DMS79 treated with DMSO at 0.1 percent for 48 hours (cell line): ENCODE measurements around the gene RXFP3.
"Not testable (repeated sequence)": the region's sequence is repeated elsewhere in the genome, so short reads cannot be mapped to it uniquely, and the experiment has no call there.

Experiments
- DNase-seq: peaks from one replicate; lab custom pipeline; 2025; lab: John Stamatoyannopoulos, UW

Gene RXFP3

GRCh38 chr5:33936381-33937016 lies at the start of gene RXFP3:
TSS of gene RXFP3 (plus strand) at chr5:33936386. CDS start at chr5:33936741, 355 bp downstream.
- no peak for DNase-seq

GRCh38 chr5:33887268-33887667 lies 48.9 kb upstream of the RXFP3 start:
- DNase-seq = no peak

GRCh38 chr5:33888587-33888986 lies 47.6 kb upstream of the RXFP3 start:
- no peak for DNase-seq

- no peak for DNase-seq
Measured at GRCh38 chr5:33890131-33891032, 45.8 kb upstream of the RXFP3 start.

GRCh38 chr5:33891446-33891787 lies 44.8 kb upstream of the RXFP3 start:
- DNase-seq = no peak

- no peak for DNase-seq
Measured at GRCh38 chr5:33891788-33892619, 44.2 kb upstream of the RXFP3 start, which contains the start of gene ADAMTS12. TSS of gene ADAMTS12 (minus strand) at chr5:33891990. CDS start at chr5:33891856, 134 bp downstream.

GRCh38 chr5:33892620-33893137 lies 43.5 kb upstream of the RXFP3 start:
- DNase-seq = peak; percentile 1

- DNase-seq = no peak
Measured at GRCh38 chr5:33894566-33894965, 41.6 kb upstream of the RXFP3 start.

- DNase-seq = no peak
Measured at GRCh38 chr5:33901156-33901555, 35.0 kb upstream of the RXFP3 start.

- DNase-seq = no peak
Measured at GRCh38 chr5:33903118-33903517, 33.1 kb upstream of the RXFP3 start.

- DNase-seq = no peak
Measured at GRCh38 chr5:33905381-33905780, 30.8 kb upstream of the RXFP3 start.

GRCh38 chr5:33906248-33906647 lies 29.9 kb upstream of the RXFP3 start:
- not testable (repeated sequence) for DNase-seq

- not testable (repeated sequence) for DNase-seq
Measured at GRCh38 chr5:33914844-33915243, 21.3 kb upstream of the RXFP3 start.

GRCh38 chr5:33921002-33921401 lies 15.2 kb upstream of the RXFP3 start:
- no peak for DNase-seq

- no peak for DNase-seq
Measured at GRCh38 chr5:33925278-33925677, 10.9 kb upstream of the RXFP3 start.

GRCh38 chr5:33927685-33928084 lies 8.5 kb upstream of the RXFP3 start:
- no peak for DNase-seq

GRCh38 chr5:33928283-33928682 lies 7.9 kb upstream of the RXFP3 start:
- no peak for DNase-seq

- no peak for DNase-seq
Measured at GRCh38 chr5:33929925-33930690, 6.1 kb upstream of the RXFP3 start.

GRCh38 chr5:33931136-33931535 lies 5.0 kb upstream of the RXFP3 start:
- no peak for DNase-seq

GRCh38 chr5:33933723-33934169 lies 2.4 kb upstream of the RXFP3 start:
- DNase-seq = no peak

GRCh38 chr5:33934176-33934575 lies 2.0 kb upstream of the RXFP3 start:
- DNase-seq = no peak
